Measurements from ENCODE around the gene EIF5.
"Not testable (repeated sequence)": the region's sequence is repeated elsewhere in the genome, so short reads cannot be mapped to it uniquely, and the experiment has no call there.

EIF5 gene

DNA sequence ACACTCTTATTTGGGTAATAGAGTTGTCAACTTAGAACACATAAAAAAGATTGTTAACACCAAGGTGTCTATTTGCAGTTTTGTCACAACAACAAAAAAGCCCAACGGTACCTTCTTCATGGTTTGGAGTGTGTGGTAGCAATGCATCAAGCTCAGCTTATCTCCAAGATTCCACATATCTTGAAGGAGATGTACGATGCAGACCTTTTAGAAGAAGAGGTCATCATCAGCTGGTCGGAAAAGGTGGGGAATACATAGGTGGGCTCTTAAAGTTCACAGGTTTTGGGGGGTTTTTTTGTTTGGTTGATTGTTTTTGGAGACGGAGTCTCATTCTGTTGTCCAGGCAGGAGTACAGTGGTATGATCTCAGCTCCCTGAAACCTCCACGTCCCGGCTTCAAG lies 5.5 kb downstream of the EIF5 start:
- DNase-seq, result no peak

DNA sequence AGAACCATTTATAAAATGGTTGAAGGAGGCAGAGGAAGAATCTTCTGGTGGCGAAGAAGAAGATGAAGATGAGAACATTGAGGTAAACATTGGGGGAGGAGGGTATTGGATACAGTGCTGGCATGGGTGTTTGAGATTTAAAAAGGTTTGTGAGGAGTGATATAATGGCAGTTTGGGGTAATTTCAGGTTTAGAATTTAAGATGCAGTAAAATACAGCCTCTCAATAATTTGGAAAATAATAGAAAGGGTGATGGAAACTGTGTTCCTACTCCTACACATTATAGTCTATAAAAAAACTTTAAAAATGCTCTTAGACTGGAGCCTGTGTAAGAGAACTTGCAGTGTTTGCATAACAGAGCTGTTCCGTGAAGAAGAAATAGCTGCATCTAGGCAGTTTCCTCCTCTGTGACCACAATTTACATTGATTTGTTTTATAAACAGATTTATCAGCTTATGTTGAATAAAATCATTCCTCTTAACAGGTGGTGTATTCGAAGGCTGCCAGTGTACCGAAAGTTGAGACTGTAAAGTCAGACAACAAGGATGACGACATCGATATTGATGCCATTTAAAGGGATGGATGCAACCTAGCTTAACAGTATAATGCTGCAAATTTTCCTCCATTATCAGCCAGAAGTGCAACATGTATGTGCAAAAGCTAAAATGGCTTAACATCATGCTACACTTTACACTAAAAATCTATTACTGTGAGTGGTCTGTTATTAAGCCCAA lies 6.6 kb downstream of the EIF5 start:
- DNase-seq, result no peak

DNA sequence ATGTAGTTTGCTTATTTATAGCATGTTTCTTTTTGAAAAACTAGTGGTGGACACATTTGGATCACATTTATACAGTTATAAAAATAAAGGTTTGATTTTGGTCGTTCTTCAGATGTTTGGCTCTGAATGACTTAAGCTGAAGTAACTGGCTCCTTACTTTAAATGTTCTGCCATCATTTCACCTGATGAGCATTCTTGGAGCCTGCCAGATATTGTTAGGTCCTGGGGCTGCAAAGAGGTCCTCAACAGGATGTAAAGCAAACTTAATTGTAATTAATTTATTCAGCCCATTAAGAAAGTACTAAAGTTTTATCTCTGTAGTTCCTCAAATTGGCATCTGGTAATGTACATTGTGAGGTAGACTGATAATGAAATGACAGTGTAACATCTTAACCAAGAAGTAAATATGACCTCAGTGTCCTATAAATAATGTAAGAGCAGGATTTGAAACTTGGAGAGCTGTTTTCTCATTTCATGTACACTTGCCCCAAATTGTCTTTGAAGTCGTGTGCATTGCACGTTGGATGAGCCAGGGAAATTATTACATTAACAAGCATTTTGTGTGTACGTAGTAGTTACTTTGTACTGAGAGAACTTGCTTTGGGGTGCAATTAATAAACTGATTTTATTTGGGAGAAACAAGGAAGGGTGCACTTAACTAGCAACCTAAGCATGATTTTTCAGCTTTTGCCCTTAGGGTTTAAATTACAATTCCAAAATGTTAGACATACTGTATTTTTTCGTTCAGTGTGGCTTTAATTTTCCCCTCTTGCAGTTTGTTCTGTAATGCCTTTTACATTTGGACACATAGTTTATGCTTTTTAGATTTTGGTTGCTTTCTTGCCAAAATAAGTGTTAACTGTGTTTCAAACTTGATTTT lies 7.5 kb downstream of the EIF5 start:
- DNase-seq, result no peak

DNA sequence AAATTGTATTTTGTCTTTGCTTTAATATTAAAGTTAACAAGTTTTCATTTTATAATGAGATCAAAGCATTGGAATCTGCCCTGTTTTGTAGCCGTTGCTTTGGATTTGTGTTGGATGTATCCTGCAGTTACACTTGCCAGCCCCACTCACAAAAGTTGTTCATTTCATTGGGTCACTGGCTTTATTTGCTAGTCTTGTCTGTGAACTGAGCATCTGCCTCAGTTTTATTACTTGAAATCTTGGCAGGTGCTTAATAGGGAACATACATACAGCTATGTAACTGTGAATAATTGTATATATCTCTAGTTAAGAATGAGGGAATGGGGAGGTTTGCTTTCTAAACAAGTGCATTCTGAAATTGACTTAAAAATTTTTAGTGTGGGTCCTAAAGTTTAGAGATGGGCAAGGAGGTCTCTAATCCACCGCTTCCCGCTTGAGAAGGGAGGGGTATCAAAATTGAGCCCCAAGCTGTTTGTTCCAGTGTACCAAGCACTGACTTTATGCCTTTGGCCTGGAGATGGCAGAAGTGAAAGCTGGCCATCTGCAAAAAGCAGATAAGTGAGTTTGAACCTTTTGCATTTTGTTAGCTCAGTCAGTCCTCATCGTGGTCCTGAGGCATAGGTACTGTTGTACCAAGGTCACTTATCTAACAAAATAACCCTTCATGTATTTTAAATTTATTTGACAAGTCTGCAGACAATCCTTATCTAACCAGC lies 9.3 kb downstream of the EIF5 start:
- no peak for DNase-seq

DNA sequence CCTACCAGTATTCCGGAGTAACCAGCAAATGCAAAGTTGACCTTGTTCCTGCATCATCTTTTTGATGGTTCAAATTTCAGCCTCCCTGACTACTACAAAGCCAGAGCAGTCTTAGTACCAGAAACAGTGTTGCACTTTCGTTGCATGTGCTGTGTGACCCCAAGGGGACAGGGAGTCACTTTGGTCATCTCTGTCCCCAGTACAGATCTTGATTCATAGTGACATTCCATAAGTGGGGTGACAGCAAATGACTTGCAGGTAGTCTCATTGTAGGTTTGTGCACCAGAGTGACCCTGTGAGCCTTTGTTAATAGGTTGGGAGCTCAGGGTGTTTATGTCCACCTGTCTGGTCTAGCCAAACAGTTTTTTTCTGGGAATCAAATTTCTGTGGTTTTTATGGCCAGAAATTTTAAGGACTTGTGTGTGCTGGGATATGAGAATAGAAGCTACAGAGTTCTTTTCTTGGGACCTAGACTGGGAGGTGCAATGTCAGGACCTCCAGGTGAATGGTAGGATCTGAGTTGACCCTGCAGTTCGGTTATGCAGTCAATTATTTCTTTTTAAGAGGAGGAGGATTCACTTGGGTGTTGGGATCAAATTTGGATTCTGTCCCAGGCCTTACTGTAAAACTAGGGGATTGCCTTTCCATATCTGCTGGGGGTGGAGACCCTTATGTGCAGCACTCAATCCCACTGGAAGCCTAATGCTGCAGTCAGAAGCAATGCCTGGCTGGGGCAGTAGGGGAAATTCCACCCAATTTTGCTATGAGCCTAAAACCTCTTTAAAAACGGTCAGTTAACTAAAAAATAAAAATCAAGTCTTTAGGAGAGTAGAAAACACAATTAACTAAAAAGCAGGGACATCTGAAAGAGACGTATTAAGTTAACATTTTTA lies 10.1 kb downstream of the EIF5 start:
- DNase-seq, result no peak

DNA sequence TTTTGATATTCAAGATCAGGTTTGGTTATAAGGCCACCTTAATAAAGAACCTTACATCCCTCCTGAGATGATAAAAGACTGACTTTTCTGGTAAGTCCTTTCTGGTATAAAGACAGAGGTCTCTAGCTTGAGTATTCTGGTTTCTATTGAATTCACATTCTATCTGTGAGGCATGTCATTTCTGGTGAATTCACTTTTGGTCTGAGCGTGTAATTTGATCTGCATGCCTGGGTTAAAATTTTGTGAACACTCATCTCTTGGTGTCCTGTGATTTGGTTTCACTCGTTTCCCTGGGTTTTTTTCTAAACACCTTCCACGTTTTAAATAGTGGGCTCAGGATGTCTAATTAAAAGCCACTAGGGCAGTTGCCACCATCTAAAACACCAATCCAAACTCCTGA lies 12.2 kb downstream of the EIF5 start:
- DNase-seq, result no peak

DNA sequence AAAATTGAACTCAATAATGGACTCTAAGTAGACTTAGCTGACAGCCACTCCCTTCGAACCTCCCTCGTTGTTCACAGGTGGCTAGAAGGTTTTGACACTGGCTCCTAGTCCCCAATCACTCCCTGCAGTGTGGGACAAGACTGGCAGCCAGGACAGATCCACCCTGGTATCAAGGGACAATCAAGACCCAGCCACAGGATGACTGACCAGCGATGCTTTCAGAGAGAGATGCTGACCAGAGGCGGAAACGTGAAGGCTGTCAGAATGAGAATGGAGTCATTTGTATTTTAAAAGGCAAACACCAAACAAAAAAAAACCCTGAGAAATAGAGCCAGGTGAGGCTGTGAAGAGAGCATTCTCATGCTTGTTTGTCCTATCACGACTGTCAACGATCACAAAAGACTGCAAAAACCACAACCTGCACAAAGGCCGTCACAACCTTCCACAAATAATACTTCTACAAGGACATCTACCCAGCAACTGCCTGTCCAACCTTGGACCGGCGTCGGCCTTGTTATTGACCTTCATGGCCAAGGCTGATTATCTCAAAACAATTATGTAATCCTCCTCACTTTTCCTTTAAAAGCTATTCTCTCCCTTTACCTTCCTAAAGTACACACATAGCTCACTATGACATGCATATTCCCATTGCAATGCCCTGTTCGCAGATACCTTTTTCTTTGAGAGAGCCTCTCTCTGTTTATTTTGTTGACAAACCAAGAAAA lies 13.2 kb downstream of the EIF5 start:
- DNase-seq, result no peak

DNA sequence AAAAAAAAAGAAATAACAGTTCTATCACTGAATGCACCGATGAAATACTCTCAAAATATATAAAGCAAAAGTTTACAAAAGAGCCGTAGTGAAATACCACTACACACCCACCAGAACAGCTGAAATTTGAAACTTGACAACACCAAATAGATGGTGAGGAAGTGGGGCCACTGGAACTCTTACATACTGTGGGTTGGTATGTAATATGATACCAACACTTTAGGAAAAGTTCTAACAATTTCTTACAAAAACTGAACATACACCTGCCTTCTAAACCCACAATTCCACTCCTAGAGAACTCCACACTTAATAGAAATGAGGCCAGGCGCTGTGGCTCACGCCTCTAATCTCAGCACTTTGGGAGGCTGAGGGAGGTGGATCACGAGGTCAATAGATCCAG lies 14.1 kb downstream of the EIF5 start:
- DNase-seq, result no peak

DNA sequence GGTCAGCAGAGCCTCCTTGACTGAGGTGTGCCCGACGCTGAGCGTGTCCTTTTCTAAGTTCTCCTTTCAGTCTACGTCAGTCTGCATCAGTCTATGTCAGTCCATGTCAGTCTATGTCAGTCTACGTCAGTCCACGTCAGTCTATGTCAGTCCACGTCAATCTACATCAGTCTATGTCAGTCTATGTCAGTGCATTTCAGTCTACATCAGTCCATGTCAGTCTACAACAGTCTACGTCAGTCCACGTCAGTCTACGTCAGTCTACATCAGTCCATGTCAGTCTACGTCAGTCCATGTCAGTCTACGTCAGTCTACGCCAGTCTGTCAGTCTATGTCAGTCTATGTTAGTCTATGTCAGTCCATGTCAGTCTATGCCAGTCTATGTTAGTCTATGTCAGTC lies 15.9 kb downstream of the EIF5 start:
- no peak for DNase-seq

DNA sequence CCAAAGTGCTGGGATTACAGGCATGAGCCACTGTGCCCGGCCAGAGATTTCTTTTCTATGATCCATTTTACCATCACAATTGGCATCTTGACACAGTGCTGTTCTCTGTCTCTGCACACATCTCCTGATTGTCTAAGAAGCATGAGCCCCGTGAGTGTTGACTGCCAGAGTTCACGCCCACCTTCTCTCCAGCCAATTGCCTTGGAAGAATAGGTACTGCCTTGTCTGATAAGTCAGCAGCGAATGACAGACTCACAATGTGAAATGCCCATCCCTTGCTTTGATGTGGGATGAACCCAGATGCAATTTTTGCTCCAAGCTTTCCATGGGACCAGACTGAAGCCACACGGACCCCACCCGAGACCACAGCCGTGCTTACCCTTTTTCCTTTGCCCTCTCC lies 19.3 kb downstream of the EIF5 start:
- no peak for DNase-seq

DNA sequence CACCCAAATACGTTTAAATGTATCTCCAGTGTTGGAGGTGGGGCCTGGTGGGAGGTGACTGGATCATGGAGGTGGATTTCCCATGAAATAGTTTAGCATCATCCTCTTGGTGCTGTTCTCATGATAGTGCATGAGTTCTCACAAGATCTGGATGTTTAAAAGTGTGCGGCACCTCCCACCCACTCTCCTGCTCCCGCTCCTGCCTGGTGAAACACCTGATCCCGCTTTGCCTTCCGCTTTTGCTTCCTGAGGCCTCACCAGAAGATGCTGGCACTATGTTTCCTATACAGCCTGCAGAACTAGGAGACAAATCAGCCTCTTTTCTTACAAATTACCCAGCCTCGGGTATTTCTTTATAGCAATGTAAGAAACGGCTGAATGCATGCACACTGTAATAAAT lies 20.1 kb downstream of the EIF5 start:
- DNase-seq, result no peak

DNA sequence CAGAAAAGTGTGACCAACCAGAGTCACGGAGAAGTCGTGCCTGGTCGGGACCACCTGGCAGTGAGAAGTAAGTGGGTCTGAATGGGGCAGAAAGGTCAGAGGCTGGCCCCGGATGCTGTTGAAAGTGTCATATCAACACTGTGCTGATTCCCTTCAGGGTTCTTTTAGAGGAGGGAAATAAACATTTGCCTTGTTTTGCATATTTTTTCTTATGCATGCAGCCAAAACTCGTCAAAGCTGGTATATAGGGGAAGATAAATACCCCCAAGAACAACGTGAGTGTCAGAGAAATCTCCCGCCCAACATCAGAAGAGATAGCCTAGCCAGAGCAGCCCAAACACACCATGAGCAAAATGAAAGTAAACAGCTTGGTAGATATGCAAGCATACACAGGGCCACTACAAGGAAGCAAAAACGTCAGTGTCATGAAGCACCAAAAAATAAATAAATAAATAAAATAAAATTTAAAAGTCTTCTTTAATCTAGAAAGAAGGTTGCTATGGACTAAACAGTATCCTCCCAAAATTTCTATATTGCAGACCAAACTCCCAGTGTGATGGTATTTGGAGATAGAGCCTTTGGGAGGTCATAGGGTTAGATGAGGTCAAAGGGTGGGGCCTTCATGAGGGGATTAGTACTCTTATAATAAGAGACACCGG lies 22.1 kb downstream of the EIF5 start:
- DNase-seq, result no peak

DNA sequence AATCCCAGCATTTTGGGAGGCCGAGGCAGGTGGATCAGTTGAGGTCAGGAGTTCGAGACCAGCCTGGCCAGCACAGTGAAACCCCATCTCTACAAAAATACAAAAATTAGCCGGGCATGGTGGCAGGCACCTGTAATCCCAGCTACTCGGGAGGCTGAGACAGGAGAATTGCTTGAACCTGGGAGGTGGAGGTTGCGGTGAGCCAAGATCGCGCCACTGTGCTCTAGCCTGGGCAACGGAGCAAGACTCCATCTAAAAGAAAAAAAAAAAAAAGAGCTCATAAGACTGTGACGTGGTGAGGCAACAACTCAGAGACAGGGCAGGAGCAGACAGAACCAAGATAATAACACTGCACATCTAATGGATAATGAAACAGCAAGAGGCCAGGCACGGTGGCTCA lies 23.5 kb downstream of the EIF5 start:
- DNase-seq, result not testable (repeated sequence)

DNA sequence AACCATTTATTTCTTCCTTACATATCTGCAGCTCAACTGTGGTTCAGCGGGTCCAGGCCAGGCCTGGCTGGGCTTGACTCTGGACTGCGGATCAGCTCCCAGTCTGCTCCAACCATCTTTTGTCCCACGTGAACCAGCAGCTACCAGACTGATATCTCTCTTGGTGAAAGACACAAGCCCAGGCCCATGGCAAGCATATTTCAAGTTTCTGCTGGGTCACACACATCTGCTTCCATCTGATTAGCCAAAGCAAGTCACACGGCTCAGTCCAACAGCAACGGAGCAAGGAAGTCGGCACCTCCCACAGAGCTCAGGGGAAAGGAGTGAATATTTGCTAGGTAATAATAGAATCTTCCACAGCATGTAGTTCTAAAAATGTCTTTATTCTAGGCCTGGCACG lies 26.5 kb downstream of the EIF5 start:
- no peak for DNase-seq

DNA sequence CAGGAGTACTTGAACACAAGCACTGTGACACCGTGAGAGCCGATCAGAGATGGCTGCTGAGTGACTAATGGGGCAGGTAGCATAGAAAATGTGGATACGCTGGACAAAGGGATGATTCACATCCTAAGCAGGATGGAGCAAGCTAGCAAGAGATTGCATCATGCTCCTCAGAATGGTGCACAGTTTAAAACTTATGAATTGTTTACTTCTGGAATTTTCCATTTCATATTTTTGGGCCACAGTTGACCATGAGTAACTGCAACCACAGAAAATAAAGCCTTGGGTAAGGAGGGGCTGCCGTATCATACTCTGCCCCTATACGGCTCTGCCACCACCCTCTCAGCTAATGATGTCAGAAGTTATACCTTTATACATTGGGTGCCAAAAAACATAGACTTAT lies 27.8 kb downstream of the EIF5 start:
- DNase-seq, result no peak

DNA sequence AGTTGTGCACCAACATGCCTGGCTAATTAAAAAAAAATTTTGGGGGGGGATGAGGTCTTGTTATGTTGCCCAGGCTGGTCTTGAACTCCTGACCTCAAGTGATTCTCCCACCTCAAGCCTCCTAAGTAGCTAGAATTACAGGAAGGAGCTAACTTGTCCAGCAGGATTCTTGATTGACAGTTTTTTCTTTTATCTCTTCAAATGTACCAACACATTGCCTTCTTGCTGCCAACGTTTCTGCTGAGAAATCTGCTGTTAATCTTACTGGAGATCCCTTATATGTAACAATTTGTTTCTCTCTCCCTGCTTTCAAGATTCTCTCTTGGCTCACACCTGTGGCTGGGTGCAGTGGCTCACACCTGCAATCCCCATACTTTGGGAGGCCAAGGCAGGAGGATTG lies 28.7 kb downstream of the EIF5 start:
- no peak for DNase-seq

DNA sequence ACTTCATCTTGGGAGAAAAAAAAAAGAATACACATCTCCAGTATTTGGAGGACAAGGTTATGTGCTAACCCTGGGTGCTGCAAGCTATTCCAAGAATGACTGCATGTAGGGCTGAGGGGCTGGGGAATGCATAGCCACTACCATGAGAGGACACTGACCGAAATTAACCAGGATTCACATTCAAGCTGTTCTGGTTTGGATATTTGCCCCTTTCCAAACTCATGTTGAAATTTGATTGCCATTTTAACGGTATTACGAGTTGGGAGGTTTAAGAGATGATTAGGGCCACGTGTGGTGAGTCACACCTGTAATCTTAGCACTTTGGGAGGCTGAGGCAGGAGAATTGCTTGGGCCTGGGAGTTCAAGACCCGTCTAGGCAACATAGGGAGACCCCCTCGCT lies 32.7 kb downstream of the EIF5 start:
- no peak for DNase-seq

DNA sequence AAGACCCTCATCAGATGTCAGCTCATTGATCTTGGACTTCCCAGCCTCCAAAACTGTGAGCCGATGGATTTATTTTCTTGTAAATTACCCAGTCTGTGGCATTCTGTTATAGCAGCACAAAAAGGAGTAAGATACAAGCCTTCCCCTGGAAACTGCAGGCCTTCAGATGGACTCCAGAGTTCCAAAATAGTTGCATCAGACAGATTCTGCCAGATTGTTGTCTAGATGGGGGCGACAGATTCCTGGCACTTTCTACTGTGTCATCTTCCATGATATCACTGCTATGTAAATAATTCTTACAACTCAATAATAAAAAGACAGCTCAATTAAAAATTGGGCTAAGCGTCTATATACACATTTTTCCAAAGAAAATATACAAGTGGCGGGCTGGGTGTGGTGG lies 34.0 kb downstream of the EIF5 start:
- no peak for DNase-seq

DNA sequence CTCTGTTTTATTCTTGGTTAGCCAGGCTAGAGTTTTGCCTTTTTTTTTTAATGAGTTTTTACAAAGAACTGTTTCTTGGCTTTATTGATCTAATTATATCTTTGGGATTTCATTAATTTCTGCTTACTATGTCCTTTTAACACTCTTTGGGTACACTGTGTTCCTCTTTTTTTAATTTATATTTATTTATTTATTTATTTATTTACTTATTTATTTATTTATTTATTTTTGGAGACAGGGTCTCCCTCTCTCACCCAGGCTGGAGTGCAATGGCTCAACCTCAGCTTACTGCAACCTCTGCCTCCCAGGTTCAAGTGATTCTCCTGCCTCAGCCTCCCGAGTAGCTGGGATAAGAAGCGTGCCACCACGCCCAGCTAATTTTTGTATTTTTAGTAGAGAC lies 36.0 kb downstream of the EIF5 start:
- no peak for DNase-seq

DNA sequence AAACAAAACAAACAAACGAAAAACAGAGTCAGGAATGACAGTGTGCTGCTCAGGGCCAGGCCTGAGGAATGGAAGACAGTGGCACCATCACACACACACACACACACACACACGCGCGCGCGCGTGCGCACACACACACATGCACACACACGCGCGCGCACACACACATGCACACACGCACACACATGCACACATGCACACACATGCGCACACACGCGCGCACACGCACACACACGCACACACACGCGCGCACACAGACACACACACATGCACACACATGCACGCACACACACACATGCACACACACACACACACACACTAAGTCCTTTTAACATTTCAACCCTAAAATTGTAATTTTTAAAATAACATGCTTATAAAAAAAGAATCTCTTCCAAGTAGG lies 38.0 kb downstream of the EIF5 start:
- no peak for DNase-seq

DNA sequence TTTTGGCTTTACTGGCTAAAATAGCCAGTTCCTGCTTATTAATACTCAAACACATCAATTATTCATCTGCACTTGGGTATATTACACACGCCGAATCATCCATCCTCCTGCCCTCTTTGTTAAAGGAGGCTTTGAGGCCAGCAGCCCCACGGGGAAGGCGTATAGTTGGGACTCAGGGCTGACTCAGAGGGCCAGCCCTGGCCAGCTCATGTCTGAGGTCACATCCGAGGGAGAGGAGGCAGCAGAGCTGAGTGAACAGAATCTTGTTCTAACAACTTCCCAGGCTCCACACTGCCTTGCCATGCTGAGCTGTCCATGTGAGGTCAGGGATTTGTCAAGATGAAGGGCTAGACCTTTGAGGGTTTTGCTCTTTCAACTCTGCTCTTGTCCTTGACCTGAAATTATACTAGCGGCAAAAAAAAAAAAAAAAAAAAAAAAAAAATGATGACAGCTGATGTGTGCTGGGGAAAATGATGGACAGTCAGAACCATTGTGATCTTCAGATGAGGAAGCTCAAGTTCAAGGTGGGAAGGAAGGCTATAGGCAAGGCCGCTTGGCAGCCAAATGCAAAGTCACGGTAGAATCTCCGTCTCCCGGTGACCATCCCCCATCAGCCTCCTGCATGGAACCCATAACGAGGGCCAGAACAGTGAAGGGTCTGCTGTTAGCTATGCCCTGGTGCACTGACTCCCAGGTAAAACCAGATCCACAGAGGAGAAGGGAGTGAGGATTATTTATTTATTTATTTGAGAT lies 38.7 kb downstream of the EIF5 start:
- DNase-seq, result no peak
